ENCODE data around the gene CNTNAP2.

CNTNAP2 gene

GRCh38 chr7:147885869-147886268, 1769.3 kb downstream of the CNTNAP2 start:
- H3K36me3 ChIP-seq (ENCODE audit: control insufficient read depth in 2 of 2, insufficient read depth in 1 of 2, low read length in 2 of 2): no peaks in the 10 kb centered on the region
- no peaks in the 10 kb centered on the region for H3K9me3 ChIP-seq (ENCODE audit: control insufficient read depth, insufficient read depth, low read depth, low read length)
- CTCF ChIA-PET: no interaction called here

GRCh38 chr7:147894271-147894670, 1777.7 kb downstream of the CNTNAP2 start:
- CTCF ChIA-PET: no interaction called here
- H3K27ac ChIP-seq (ENCODE audit: extremely low read depth, low read depth, low read length): no peak overlapping the region
- no peaks in the 10 kb centered on the region for H3K9me3 ChIP-seq (ENCODE audit: control insufficient read depth, insufficient read depth, low read depth, low read length)
- no peaks in the 10 kb centered on the region for H3K4me1 ChIP-seq (ENCODE audit: control insufficient read depth, insufficient read depth, low read length)
- no peaks in the 10 kb centered on the region for H3K36me3 ChIP-seq (ENCODE audit: control insufficient read depth in 2 of 2, insufficient read depth in 1 of 2, low read length in 2 of 2)
- H3K4me3 ChIP-seq (ENCODE audit: low read depth, low read length): no peak overlapping the region
- TF ChIP-seq ZNF362 (tag by site-specific recombination; IDR thresholded peaks at IDR 0.05) (no peak), ZEB2 (tag by site-specific recombination; IDR thresholded peaks at IDR 0.05) (no peak)
- POLR2A ChIA-PET: no interaction called here

More at GRCh38 chr7:147885869-147886268, 1769.3 kb downstream of the CNTNAP2 start:
- Histone ChIP-seq H3K4me1 (ENCODE audit: control insufficient read depth, insufficient read depth, low read length) (no peaks in the 10 kb centered on the region), H3K4me3 (ENCODE audit: low read depth, low read length) (no peak overlapping the region), H3K27ac (ENCODE audit: extremely low read depth, low read depth, low read length) (no peak overlapping the region)
- TF ChIP-seq ZNF449 (tag by site-specific recombination; IDR thresholded peaks at IDR 0.05) (no peak), ZNF707 (tag by site-specific recombination; IDR thresholded peaks at IDR 0.05) (no peak), PRDM2 (tag by site-specific recombination; IDR thresholded peaks at IDR 0.05; ENCODE audit: borderline replicate concordance) (no peak), ZNF354C (tag by site-specific recombination; IDR thresholded peaks at IDR 0.05; ENCODE audit: borderline replicate concordance, low read depth) (no peak), KLF7 (tag by site-specific recombination; IDR thresholded peaks at IDR 0.05; ENCODE audit: borderline replicate concordance) (no peak), ZNF544 (tag by site-specific recombination; IDR thresholded peaks at IDR 0.05) (no peak)
- POLR2A ChIA-PET: no interaction called here

DNA sequence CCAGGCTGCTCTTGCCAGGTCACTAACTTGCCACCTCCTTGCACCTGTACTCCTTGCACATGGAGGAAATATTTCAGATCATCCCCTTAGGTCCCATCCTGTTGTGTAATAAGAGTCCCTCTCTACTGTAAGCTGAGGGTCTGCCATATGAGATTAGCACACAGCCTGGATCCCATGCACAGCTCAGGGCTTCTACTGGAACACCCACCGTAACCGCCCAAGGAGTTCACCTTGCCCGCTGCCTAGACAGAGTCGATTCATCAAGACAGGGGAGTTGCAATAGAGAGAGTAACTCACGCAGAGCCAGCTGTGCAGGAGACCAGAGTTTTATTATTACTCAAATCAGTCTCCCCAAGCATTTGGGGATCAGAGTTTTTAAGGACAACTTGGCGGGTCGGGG, 1779.5 kb downstream of the CNTNAP2 start:
- ChIA-PET CTCF (interaction anchor here (0.6 kb wide), 1 partner anchor 632 kb away, joined by 4 read pairs; no protein-coding TSS in a partner anchor), POLR2A (no interaction called here)
- H3K36me3 ChIP-seq (ENCODE audit: control insufficient read depth in 2 of 2, insufficient read depth in 1 of 2, low read length in 2 of 2): no peaks in the 10 kb centered on the region
- H3K4me3 ChIP-seq (ENCODE audit: low read depth, low read length): no peak overlapping the region
- TF ChIP-seq ZBTB1 (tag by site-specific recombination; IDR thresholded peaks at IDR 0.05) (no peak), ZNF138 (tag by site-specific recombination; IDR thresholded peaks at IDR 0.05; ENCODE audit: borderline replicate concordance) (no peak), ZNF133 (tag by site-specific recombination; IDR thresholded peaks at IDR 0.05) (no peak), ZNF2 (tag by site-specific recombination; IDR thresholded peaks at IDR 0.05) (no peak), ZNF311 (tag by site-specific recombination; IDR thresholded peaks at IDR 0.05; ENCODE audit: borderline replicate concordance) (no peak), HIC1 (tag by site-specific recombination; IDR thresholded peaks at IDR 0.05) (no peak), ZNF302 (tag by site-specific recombination; IDR thresholded peaks at IDR 0.05; ENCODE audit: low read depth) (no peak), YY2 (tag by site-specific recombination; IDR thresholded peaks at IDR 0.05) (no peak)
- no peaks in the 10 kb centered on the region for H3K4me1 ChIP-seq (ENCODE audit: control insufficient read depth, insufficient read depth, low read length)
- no peaks in the 10 kb centered on the region for H3K9me3 ChIP-seq (ENCODE audit: control insufficient read depth, insufficient read depth, low read depth, low read length)
- no peak overlapping the region for H3K27ac ChIP-seq (ENCODE audit: extremely low read depth, low read depth, low read length)
